ENCODE data around the gene RNF150.

GRCh38 chr4:141158219-141158618 lies 24.9 kb upstream of the RNF150 start:
- no peak for TF ChIP-seq PATZ1 (CRISPR knock-in tag; IDR thresholded peaks at IDR 0.05; ENCODE audit: borderline replicate concordance)
- TF ChIP-seq ZFP3 (CRISPR knock-in tag; IDR thresholded peaks at IDR 0.05): no peak
- no peak for TF ChIP-seq ZFP30 (CRISPR knock-in tag; IDR thresholded peaks at IDR 0.05)
- no peak for TF ChIP-seq TOX (CRISPR knock-in tag; IDR thresholded peaks at IDR 0.05; ENCODE audit: borderline replicate concordance)
- TF ChIP-seq ARNTL (CRISPR knock-in tag; IDR thresholded peaks at IDR 0.05; ENCODE audit: borderline replicate concordance, low read depth): no peak
- no peak for TF ChIP-seq ISL1 (CRISPR knock-in tag; IDR thresholded peaks at IDR 0.05)
- no peak for TF ChIP-seq CREB5 (CRISPR knock-in tag; IDR thresholded peaks at IDR 0.05; ENCODE audit: low read depth)
- no peak for TF ChIP-seq BACH2 (CRISPR knock-in tag; IDR thresholded peaks at IDR 0.05; ENCODE audit: borderline replicate concordance)
- no peak for TF ChIP-seq POU6F1 (CRISPR knock-in tag; IDR thresholded peaks at IDR 0.05; ENCODE audit: borderline replicate concordance, low read depth)
- TF ChIP-seq, protein P1, sequence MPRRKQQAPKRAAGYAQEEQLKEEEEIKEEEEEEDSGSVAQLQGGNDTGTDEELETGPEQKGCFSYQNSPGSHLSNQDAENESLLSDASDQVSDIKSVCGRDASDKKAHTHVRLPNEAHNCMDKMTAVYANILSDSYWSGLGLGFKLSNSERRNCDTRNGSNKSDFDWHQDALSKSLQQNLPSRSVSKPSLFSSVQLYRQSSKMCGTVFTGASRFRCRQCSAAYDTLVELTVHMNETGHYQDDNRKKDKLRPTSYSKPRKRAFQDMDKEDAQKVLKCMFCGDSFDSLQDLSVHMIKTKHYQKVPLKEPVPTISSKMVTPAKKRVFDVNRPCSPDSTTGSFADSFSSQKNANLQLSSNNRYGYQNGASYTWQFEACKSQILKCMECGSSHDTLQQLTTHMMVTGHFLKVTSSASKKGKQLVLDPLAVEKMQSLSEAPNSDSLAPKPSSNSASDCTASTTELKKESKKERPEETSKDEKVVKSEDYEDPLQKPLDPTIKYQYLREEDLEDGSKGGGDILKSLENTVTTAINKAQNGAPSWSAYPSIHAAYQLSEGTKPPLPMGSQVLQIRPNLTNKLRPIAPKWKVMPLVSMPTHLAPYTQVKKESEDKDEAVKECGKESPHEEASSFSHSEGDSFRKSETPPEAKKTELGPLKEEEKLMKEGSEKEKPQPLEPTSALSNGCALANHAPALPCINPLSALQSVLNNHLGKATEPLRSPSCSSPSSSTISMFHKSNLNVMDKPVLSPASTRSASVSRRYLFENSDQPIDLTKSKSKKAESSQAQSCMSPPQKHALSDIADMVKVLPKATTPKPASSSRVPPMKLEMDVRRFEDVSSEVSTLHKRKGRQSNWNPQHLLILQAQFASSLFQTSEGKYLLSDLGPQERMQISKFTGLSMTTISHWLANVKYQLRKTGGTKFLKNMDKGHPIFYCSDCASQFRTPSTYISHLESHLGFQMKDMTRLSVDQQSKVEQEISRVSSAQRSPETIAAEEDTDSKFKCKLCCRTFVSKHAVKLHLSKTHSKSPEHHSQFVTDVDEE (CRISPR knock-in tag; IDR thresholded peaks at IDR 0.05): no peak

Data from SK-N-SH treated with all-trans-retinoic acid at 6 μM for 48 hours (cell line).